ENCODE measurements around the gene SIAH1.

DNA sequence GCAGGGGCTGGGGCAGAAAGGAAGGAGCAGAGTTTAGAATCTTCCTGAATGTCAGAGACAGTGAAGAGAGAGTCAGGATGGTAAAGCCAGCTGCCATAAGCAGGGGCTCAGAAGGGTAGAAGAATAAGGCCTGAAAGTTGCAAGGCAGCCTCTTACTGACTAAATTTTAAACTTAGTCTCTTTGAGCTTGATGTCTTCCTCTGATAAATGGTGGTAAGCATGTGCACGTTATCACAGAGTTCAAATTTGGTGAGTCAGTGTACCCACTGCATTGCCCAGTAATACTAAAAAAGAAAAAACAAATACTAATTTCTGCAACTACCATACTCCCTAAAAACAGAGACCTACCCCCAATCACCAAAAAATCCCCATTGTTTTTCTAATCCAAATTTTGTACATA lies 45.2 kb downstream of the SIAH1 start:
- TF ChIP-seq, protein P1, sequence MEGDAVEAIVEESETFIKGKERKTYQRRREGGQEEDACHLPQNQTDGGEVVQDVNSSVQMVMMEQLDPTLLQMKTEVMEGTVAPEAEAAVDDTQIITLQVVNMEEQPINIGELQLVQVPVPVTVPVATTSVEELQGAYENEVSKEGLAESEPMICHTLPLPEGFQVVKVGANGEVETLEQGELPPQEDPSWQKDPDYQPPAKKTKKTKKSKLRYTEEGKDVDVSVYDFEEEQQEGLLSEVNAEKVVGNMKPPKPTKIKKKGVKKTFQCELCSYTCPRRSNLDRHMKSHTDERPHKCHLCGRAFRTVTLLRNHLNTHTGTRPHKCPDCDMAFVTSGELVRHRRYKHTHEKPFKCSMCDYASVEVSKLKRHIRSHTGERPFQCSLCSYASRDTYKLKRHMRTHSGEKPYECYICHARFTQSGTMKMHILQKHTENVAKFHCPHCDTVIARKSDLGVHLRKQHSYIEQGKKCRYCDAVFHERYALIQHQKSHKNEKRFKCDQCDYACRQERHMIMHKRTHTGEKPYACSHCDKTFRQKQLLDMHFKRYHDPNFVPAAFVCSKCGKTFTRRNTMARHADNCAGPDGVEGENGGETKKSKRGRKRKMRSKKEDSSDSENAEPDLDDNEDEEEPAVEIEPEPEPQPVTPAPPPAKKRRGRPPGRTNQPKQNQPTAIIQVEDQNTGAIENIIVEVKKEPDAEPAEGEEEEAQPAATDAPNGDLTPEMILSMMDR (IDR thresholded peaks at IDR 0.05), result no peak
- TF ChIP-seq POLR2A (IDR thresholded peaks at IDR 0.05), result no peak
